ENCODE results near the gene STRN. TPM values are rescaled to one million over a fixed set of nuclear protein-coding genes. Genes with fewer than 3 reads are reported as not detected.
"Not testable (repeated sequence)": the region's sequence is repeated elsewhere in the genome, so short reads cannot be mapped to it uniquely, and the experiment has no call there.

The STRN gene
- 19.4 and 26.1 TPM in 2 replicates for total RNA-seq (2014; rRNA removed; shearing (Covaris generic))

DNA sequence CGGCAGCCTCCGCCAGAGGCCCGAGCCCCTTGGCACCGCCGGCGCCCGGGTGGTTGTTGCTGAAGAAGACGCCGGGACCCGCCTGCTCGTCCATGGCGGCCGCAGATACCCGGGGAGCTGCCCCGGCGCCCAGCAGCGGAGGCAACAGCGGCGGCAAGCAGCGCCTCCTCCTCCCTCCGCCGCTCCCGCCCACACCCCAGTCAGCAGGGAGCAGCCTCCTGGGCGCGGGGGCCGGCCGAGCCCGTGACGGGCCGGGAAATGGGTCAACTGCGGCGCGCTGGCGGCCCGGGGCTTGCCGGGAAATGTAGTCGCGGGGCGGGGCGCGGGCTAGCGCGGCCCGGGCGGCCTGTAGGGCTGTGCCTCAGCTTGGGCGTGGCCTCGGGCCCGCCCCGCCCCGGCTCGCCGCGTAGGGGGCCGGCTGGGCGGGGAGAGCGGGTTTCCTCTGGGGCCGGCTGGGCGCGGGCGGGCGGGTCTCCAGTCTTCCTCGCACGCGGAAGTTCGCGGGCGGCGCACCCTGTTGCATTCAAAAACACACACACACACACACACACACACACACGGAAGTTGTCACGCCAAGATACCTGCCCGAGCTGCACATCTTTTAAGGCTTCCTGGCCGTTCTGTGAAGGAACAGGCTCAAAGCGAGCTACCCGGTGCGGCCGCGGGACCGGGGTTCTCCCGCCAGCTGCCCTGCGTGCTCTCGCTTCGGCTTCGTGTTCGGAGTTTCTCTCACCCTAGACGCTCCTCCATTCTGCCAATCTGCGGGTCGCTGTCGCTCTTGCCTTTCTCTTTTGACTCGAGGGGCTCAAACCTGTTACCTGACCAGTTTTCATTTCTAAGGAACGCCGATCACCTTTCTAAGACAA is at the start of gene STRN:
TSS of gene STRN (minus strand) at position 167 of the 866 bp plus-strand sequence. CDS start at position 94, 73 bp downstream.
- peak; percentile 89 for DNase-seq (ENCODE audit: low spot score)

DNA sequence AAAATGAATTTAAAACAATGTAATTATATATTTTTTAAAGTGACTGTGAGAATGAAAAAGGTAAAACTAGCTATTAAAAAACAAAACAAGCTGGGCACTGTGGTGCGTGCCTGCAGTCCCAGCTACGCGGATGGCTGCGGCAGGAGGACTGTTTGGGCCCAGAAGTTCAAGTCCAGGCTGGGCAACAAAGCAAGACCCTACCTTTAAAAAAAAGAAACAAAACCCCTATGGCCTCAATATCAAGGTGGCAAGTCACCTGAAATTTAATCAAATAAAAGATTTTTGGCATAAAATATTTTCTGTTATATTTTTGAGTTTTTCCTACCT is 46.9 kb upstream of the STRN start:
- no peak for DNase-seq (ENCODE audit: low spot score)

DNA sequence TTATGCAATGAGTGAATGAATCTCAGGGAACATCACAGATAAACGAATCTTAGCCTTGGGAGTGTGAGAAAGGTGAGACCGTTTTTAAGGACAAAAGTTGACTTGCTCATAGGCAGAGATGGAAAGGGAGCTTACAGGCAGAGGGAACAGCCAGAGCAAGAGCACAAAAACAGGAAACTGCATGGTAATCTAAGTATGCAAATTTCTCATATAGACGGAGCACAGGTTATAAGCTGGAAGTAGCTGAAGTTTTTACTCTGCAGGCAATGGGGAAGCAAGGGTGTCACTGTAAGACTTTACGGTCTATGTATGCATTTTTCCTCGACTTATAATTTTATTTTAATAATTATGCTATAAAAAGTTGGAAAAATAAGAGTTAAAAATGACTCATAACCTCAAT is 44.8 kb upstream of the STRN start:
- DNase-seq (ENCODE audit: low spot score) = no peak

- peak; percentile 15 for DNase-seq (ENCODE audit: low spot score)
These were observed 39.0 kb upstream of the STRN start for GRCh38 chr2:37005118-37005868.

DNA sequence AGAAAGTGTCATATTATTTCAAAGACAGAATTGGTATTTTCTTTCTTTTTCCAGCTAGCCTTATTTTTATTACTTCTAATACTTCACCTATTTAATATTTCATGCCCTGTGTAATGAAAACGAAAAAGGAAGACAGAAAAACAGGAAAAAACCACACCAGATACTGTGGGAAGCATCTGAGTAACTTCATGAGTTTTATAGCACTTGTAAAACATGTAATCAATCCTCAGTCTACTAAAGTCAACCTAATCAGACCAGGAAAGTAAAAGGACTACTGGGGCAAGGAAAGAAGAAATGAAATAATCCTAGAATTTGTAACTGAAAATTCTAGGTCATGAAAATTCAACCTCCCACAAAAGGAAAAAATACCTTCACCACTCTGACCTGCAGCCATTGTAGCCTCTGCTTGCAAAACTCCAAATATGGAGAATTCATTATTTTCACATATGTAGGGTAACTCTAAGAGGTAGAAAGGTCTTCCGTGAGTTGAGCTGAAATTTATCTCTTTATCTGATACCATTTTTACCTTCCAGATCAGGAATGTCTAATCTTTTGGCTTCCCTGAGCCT is 34.7 kb upstream of the STRN start:
- DNase-seq (ENCODE audit: low spot score) = no peak

- DNase-seq (ENCODE audit: low spot score) = peak; percentile 45
These were observed 34.0 kb upstream of the STRN start for GRCh38 chr2:37000318-37000717.

- DNase-seq (ENCODE audit: low spot score) = not testable (repeated sequence)
These were observed 33.1 kb upstream of the STRN start for GRCh38 chr2:36999416-36999815.

GRCh38 chr2:36993841-36994620 is 27.7 kb upstream of the STRN start:
- DNase-seq (ENCODE audit: low spot score) = no peak

DNA sequence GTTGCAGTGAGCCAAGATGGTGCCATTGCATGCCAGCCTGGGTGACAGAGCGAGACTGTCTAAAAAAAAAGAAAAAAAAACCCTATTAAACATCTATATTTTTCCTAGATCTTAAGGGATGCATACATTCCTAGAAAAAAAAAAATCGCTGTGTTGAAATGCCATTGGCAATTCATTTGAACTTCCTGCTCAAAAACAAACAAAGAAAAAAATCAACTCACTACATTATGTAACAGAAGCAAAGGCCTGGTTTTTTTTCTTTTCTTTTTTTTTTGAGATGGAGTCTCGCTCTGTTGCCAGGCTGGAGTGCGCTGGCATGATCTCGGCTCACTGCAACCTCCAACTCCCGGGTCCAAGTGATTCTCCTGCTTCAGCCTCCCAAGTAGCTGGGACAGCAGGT is 21.7 kb upstream of the STRN start:
- no peak for DNase-seq (ENCODE audit: low spot score)

DNA sequence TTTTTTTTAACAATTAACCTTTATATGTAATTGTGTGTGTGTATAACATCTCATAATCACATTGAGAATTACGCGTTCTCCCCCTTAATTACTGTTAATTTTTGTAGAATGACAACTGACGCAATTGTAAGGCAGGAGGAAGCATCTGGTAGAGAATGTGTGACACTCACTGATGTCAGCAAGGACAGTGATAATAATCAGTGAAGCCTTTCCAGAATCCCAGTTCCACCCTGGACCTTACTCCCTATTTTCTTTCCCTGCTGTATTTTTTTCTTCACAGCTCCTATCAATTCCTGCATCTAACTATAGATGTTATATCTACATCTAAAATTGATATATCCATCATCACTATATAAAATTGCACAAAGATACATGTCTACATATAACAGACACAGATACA is 16.1 kb upstream of the STRN start:
- DNase-seq (ENCODE audit: low spot score) = no peak

DNA sequence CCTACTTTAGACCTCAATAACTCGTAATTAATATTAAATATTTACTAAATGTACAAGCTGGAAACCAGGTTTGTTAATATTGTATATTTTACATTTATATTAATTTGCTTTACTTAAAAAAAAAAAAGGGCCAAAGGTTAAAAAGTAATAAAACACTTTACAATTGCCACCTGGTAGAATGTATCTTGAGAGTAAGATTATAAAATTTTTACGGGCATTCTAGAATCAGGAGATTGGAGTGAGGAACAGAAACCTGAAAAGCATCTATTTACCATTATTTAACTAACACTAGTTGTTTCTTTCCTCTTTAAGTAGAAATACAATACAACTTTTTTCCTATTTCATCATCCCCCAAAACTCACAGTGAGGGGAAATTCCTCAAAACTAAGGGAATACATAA is 15.6 kb upstream of the STRN start:
- no peak for DNase-seq (ENCODE audit: low spot score)

- DNase-seq (ENCODE audit: low spot score) = not testable (repeated sequence)
These were observed 12.7 kb upstream of the STRN start for GRCh38 chr2:36979007-36979406.

- no peak for DNase-seq (ENCODE audit: low spot score)
These were observed 9.7 kb upstream of the STRN start for GRCh38 chr2:36976065-36976464.

- DNase-seq (ENCODE audit: low spot score) = no peak
These were observed 9.0 kb upstream of the STRN start for GRCh38 chr2:36975306-36975705.

DNA sequence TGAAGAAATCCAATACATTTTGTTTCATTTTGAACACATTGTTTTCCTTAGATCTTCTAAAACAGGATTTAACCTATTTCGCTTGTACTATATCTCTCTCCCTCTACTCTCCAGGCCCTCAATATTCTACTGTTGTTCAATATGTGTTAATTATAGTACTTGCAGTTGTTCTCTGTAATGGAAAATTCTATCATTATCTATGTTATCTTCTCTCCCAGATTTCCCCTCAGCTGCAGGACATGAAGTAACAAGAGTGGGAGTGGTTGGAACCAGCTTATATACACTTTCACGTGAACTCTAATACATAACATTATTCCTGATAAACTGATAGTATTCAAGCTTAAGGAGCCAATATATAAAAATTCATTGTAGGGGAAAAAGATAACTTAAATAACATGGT is 7.0 kb upstream of the STRN start:
- DNase-seq (ENCODE audit: low spot score) = no peak

- no peak for DNase-seq (ENCODE audit: low spot score)
These were observed 5.7 kb upstream of the STRN start for GRCh38 chr2:36971990-36972389.

DNA sequence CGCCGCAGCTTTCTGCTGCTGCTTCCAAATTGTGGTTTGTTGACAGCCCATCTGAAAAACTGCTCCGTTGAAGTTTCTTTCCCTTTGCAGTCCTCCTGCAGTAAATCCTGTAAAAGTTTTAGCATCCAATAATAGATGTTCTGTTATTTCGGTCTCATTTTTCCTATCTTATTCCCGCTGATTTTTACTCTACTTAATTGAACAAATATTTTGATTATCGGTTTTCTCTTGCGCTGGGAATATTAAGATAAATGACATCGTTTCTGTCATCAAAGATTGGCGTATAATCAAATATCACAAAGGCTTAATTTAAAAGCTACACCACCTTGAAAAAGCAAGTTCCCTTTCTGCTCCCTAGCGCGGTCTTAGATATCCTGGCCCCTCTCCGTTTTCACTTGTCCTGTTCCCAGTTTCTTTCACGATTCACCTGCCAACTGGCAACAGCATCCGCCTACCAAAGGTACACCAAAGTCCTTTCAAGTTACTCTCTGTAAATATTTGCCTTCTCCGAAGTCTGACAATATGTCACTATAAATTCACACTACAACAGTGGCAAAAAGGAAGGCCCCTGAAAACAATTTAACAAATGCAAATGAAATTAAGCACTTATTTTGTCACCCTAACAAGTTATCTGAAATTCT is 1.0 kb upstream of the STRN start:
- DNase-seq (ENCODE audit: low spot score) = no peak

DNA sequence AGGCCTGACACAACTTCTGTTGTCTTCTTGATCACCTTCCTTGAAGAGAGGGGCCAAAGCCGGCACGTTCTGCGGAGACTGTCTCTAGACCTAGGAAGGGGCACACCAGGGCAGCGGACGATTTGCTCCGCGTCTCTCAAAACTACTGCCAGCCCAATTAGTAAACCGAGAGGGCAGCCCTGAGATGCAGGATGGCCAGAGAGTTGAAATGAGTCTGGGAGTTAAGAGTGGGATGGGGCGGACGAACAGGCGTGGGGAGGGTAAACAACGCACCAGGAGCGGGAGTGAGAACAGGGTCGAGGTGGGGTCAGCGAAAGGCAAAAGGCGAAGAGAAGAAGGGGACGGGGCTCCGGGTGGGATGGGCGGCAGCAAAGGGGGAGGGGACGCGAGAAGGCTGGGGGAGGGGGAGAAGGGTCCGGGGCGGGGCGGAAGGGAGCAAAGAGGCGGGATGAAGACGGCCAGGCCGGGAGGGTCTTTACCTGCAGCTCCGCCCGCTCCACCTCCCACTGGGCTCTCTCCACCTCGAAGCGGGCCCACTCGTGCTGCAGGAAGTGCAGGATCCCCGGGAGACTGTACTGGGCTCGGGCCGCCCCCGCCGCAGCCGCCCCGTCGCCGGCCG is 476 bp downstream of the STRN start:
- peak; percentile 28 for DNase-seq (ENCODE audit: low spot score)

DNA sequence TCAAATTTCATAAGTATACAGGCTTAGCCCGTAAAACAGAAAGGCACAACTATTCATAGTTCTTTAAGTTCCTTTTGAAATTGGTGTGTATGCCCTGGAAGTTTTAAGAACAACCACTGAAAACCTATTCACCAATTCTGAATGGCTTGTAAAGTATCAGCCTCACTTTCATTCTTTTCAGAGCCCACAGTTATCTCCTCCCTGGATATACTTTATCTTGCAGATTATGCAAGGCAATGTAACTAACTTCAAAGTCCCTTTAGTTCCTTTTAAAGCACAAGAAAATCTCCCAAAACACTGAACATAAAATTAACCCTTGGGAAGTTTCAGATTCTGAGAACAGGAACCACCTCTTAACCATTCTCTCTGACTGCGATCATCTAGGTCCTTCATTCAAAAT is 1.1 kb downstream of the STRN start:
- DNase-seq (ENCODE audit: low spot score) = no peak

- DNase-seq (ENCODE audit: low spot score) = no peak
These were observed 1.8 kb downstream of the STRN start for GRCh38 chr2:36964496-36965058.

DNA sequence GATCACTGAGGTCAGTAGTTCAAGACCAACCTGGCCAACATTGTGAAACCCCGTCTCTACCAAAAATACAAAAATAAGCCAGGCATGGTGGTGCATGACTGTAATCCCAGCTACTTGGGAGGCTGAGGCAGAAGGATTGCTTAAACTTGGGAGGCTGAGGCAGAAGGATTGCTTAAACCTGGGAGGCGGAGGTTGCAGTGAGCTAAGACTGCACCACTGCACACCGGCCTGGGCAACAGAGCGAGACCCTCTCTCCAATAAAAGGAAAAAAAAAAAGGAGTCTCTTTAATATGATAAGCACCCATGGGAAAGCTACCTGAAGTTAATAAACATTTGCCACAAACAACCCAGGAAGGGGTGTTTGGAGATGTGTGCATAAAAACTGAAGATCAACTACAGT is 2.6 kb downstream of the STRN start:
- no peak for DNase-seq (ENCODE audit: low spot score)
